A549 (cell line): ENCODE data around the gene PLK1. TPM values are rescaled to one million over a fixed set of nuclear protein-coding genes. Genes with fewer than 3 reads are reported as not detected.

Experiments used
- ATAC-seq, 2 experiments: fragments of 200-7000 bp in 1 of 2; fragments of >200 bp in 1 of 2; cut with Nextera tagmentation in 1 of 2; cut with Tn5 transposase in 1 of 2; 3 replicates each; pipeline versions ENCODE4 v1.8.0 to v1.9.1; 2018 to 2020; ENCODE audit warnings: mild to moderate bottlenecking in 1 of 2, moderate library complexity in 1 of 2
- CTCF ChIA-PET: fragments of 300-600 bp; sonication (Branson Sonifier 250); formaldehyde crosslinking; extraction: SDS; loops from one replicate; lab custom pipeline; 2021; ENCODE audit warnings: antibody characterized with exemption, inconsistent platforms; lab: Yijun Ruan, JAX
- POLR2A ChIA-PET: fragments of 350-600 bp; formaldehyde crosslinking; extraction: SDS; loops from one replicate; lab custom pipeline; 2021; ENCODE audit warnings: antibody characterized with exemption, inconsistent platforms; lab: Yijun Ruan, JAX
- DNase-seq, 2 experiments: peaks; one replicate each; pipeline versions ENCODE4 v3.0.0 to v3.0.0-alpha.2; 2011 to 2016; ENCODE audit warnings: low read depth in 1 of 2, low spot score in 1 of 2
- FAIRE-seq: peaks from 2 replicates; lab custom pipeline; 2011; peaks lifted over from hg19 to GRCh38; lab: Jason Lieb, UNC
- H3K27ac ChIP-seq, 2 experiments: fragments of >200 bp; sonication (Bioruptor Twin); formaldehyde crosslinking; 3 replicates each; pipeline ENCODE4 v1.5.1; 2016 to 2017
- H3K4me1 ChIP-seq: fragments of >200 bp; sonication (Bioruptor Twin); formaldehyde crosslinking; 3 replicates; pipeline ENCODE4 v1.6.1; 2016
- H3K4me2 ChIP-seq: fragments of >200 bp; sonication (Bioruptor Twin); formaldehyde crosslinking; 3 replicates; pipeline ENCODE4 v1.6.1; 2016
- H3K4me3 ChIP-seq: fragments of >200 bp; sonication (Bioruptor Twin); formaldehyde crosslinking; 3 replicates; pipeline ENCODE4 v1.5.1; 2016
- H3K9me3 ChIP-seq: fragments of >200 bp; sonication (Bioruptor Twin); formaldehyde crosslinking; 3 replicates; pipeline ENCODE4 v1.6.1; 2016
- BCL3 ChIP-seq: fragments of >200 bp; sonication (Bioruptor Twin); formaldehyde crosslinking; IDR thresholded peaks from 3 replicates; pipeline ENCODE4 v1.6.1; 2016
- BHLHE40 ChIP-seq: IDR thresholded peaks from 2 replicates; pipeline ENCODE4 v1.6.1; 2012; ENCODE audit warnings: low read depth, low read length, inconsistent platforms
- CEBPB ChIP-seq, 2 experiments: fragments of >200 bp in 1 of 2; sonication (Bioruptor Twin) in 1 of 2; formaldehyde crosslinking in 1 of 2; IDR thresholded peaks; 2 replicates each; pipeline ENCODE4 v1.6.1; 2012 to 2016
- CHD2 ChIP-seq: fragments of 150-350 bp; IDR thresholded peaks from 2 replicates; pipeline ENCODE4 v1.6.1; 2014; ENCODE audit warnings: low read length; ENCODE audit not compliant: partially characterized antibody
- EHMT2 ChIP-seq: fragments of 200-600 bp; sonication (generic); IDR thresholded peaks from 2 replicates; pipeline ENCODE4 v1.6.1; 2016; ENCODE audit warnings: antibody characterized with exemption, low read depth, mild to moderate bottlenecking, moderate library complexity
- ESRRA ChIP-seq: fragments of 150-350 bp; IDR thresholded peaks from 2 replicates; pipeline ENCODE4 v1.6.1; 2014; ENCODE audit warnings: mild to moderate bottlenecking, low read length, borderline replicate concordance
- FOSB ChIP-seq: fragments of 250-450 bp; sonication (Bioruptor Pico); IDR thresholded peaks from 2 replicates; pipeline ENCODE4 v1.5.0; 2020; ENCODE audit warnings: mild to moderate bottlenecking, moderate library complexity
- FOXS1 ChIP-seq: fragments of 250-450 bp; sonication (Bioruptor Pico); IDR thresholded peaks from 2 replicates; pipeline ENCODE4 v1.5.0; 2020; ENCODE audit warnings: mild to moderate bottlenecking, moderate library complexity
- HOXB13 ChIP-seq: fragments of 250-450 bp; sonication (Bioruptor Pico); IDR thresholded peaks from 2 replicates; pipeline ENCODE4 v1.5.0; 2020; ENCODE audit warnings: low read depth, mild to moderate bottlenecking, moderate library complexity
- HOXB5 ChIP-seq: fragments of 250-450 bp; sonication (Bioruptor Pico); IDR thresholded peaks from 2 replicates; pipeline ENCODE4 v1.5.0; 2020; ENCODE audit warnings: mild to moderate bottlenecking, moderate library complexity
- KDM5A ChIP-seq: fragments of 200-600 bp; sonication (generic); IDR thresholded peaks from 2 replicates; pipeline ENCODE4 v1.6.1; 2016; ENCODE audit warnings: antibody characterized with exemption, mild to moderate bottlenecking
- MAFK ChIP-seq: fragments of 450-650 bp; IDR thresholded peaks from 2 replicates; pipeline ENCODE4 v1.6.1; 2014; ENCODE audit not compliant: partially characterized antibody
- MAZ ChIP-seq: fragments of 150-350 bp; IDR thresholded peaks from 2 replicates; pipeline ENCODE4 v1.6.1; 2014; ENCODE audit warnings: antibody characterized with exemption, low read depth, low read length, borderline replicate concordance
- NFE2L2 ChIP-seq: fragments of 150-350 bp; conservative IDR thresholded peaks from 2 replicates; pipeline ENCODE4 v1.6.1; 2014; ENCODE audit warnings: low read length
- PHF8 ChIP-seq: fragments of 200-600 bp; sonication (generic); IDR thresholded peaks from 2 replicates; pipeline ENCODE4 v1.6.1; 2016; ENCODE audit warnings: low read depth, mild to moderate bottlenecking, antibody characterized with exemption, moderate library complexity, borderline replicate concordance
- POLR2A ChIP-seq: IDR thresholded peaks from 2 replicates; pipeline ENCODE4 v1.6.1; 2012; ENCODE audit warnings: mild to moderate bottlenecking, low read length
- RAD21 ChIP-seq, 2 experiments: fragments of >200 bp in 1 of 2; sonication (Bioruptor Twin) in 1 of 2; formaldehyde crosslinking in 1 of 2; IDR thresholded peaks in 1 of 2; conservative IDR thresholded peaks in 1 of 2; 2 replicates in 1 of 2; 3 replicates in 1 of 2; pipeline ENCODE4 v1.6.1; 2012 to 2018; ENCODE audit warnings: inconsistent platforms in 1 of 2
- RARB ChIP-seq: fragments of 250-450 bp; sonication (Bioruptor Pico); IDR thresholded peaks from 2 replicates; pipeline ENCODE4 v1.8.0; 2021; ENCODE audit warnings: mild to moderate bottlenecking, moderate library complexity
- REST ChIP-seq: fragments of 200-600 bp; sonication (generic); IDR thresholded peaks from 2 replicates; pipeline ENCODE4 v1.6.1; 2016; ENCODE audit warnings: antibody characterized with exemption, mild to moderate bottlenecking, moderate library complexity
- RNF2 ChIP-seq: fragments of 200-600 bp; sonication (generic); IDR thresholded peaks from 2 replicates; pipeline ENCODE4 v1.6.1; 2016; ENCODE audit warnings: low read depth, mild to moderate bottlenecking, antibody characterized with exemption, moderate library complexity, borderline replicate concordance
- TFCP2L1 ChIP-seq: fragments of 250-450 bp; sonication (Bioruptor Pico); IDR thresholded peaks from 2 replicates; pipeline ENCODE4 v1.5.0; 2021; ENCODE audit warnings: mild to moderate bottlenecking
- USF2 ChIP-seq: fragments of 450-650 bp; IDR thresholded peaks from 2 replicates; pipeline ENCODE4 v1.6.1; 2014; ENCODE audit warnings: antibody characterized with exemption
- ZNF302 ChIP-seq: fragments of 250-450 bp; sonication (Bioruptor Pico); IDR thresholded peaks from 2 replicates; pipeline ENCODE4 v1.9.0; 2021; ENCODE audit warnings: inconsistent platforms, mild to moderate bottlenecking, moderate library complexity
- ZSCAN20 ChIP-seq: fragments of 250-450 bp; sonication (Bioruptor Pico); IDR thresholded peaks from 2 replicates; pipeline ENCODE4 v1.8.0; 2022; ENCODE audit warnings: mild to moderate bottlenecking, moderate library complexity
- WGBS: methylation state at CpG from one replicate; pipeline ENCODE4 v1.1.6; 2017; ENCODE audit errors: missing lambda C conversion rate; 5-methylcytosine and 5-hydroxymethylcytosine counted together
- polyA plus RNA-seq, 4 experiments: library from polyadenylated mRNA; depleted of rRNA in 3 of 4; stranded (reverse); fragments of >200 nt; fragmentation: RNase III in 1 of 4; extraction: RNeasy Plus Mini Kit Qiagen cat#74134 plus additional on column Dnase treatment in 1 of 4; gene quantifications; 2 replicates in 3 of 4; 3 replicates in 1 of 4; pipeline ENCODE4 v1.2.3, GENCODE V29; 2011 to 2017

Gene PLK1
- polyA plus RNA-seq, 2 of the 4 experiments (the other 2 are of a cell fraction) = 71.9 to 114 TPM

- Histone ChIP-seq H3K9me3 (no peaks in the 10 kb centered on the region), H3K27ac (no peak overlapping the region), H3K4me3 (no peak overlapping the region), H3K4me1 (no peaks in the 10 kb centered on the region), H3K4me2 (no peak overlapping the region)
- ATAC-seq (no peak), DNase-seq (no peak), FAIRE-seq (no peak)
- POLR2A ChIA-PET = no interaction called here
- CTCF ChIA-PET = interaction anchor here (0.9 to 1.0 kb wide), 2 partner anchors 11 to 137 kb away, joined by 3 to 4 read pairs; no protein-coding TSS in a partner anchor
- WGBS = 94% methylated on average over 4 of the region's 4 CpGs
- TF ChIP-seq MAFK (no peak), ZNF302 (CRISPR knock-in tag) (no peak), RARB (CRISPR knock-in tag) (no peak), RNF2 (no peak), PHF8 (no peak), USF2 (no peak), MAZ (no peak), HOXB13 (CRISPR knock-in tag) (no peak), EHMT2 (no peak), RAD21 (conservative IDR thresholded peaks at IDR 0.05 in 1 of 2, IDR thresholded peaks at IDR 0.05 in 1 of 2) (no peak), FOSB (CRISPR knock-in tag) (no peak), FOXS1 (CRISPR knock-in tag) (no peak), TFCP2L1 (no peak)
These were observed 27.8 kb upstream of the PLK1 start for GRCh38 chr16:23650674-23651416.

- POLR2A ChIA-PET = no interaction called here
- DNase-seq (no peak), FAIRE-seq (no peak), ATAC-seq (no peak)
- no peak overlapping the region for H3K4me2 ChIP-seq
- 91% methylated on average over 4 of the region's 4 CpGs for WGBS
- CTCF ChIA-PET = no interaction called here
- TF ChIP-seq MAFK (no peak), ESRRA (no peak), NFE2L2 (no peak), ZSCAN20 (CRISPR knock-in tag) (no peak), KDM5A (no peak), HOXB5 (CRISPR knock-in tag) (no peak), HOXB13 (CRISPR knock-in tag) (no peak), MAZ (no peak), POLR2A (no peak), FOSB (CRISPR knock-in tag) (no peak), CHD2 (no peak), BHLHE40 (no peak), CEBPB (IDR thresholded peaks at IDR 0.05) (no peak), REST (no peak), BCL3 (no peak)
- H3K4me3 ChIP-seq = no peak overlapping the region
- no peaks in the 10 kb centered on the region for H3K9me3 ChIP-seq
- no peaks in the 10 kb centered on the region for H3K4me1 ChIP-seq
- no peak overlapping the region for H3K27ac ChIP-seq
These were observed 26.7 kb upstream of the PLK1 start for GRCh38 chr16:23651943-23652468.
